HEK293 (cell line): ENCODE data around the gene TBC1D5.
A peak's percentile ranks its signal among the peaks of the same experiment; 100 is the strongest.
"Not testable (repeated sequence)": the region's sequence is repeated elsewhere in the genome, so short reads cannot be mapped to it uniquely, and the experiment has no call there.

Experiments
- CTCF ChIA-PET: fragments of 350-600 bp; formaldehyde crosslinking; extraction: SDS; loops from one replicate; lab custom pipeline; 2021; ENCODE audit warnings: antibody characterized with exemption; lab: Yijun Ruan, JAX
- POLR2A ChIA-PET: fragments of 300-600 bp; formaldehyde crosslinking; extraction: SDS; loops from one replicate; lab custom pipeline; 2020; ENCODE audit warnings: antibody characterized with exemption, inconsistent platforms; lab: Yijun Ruan, JAX
- H3K27ac ChIP-seq: fragments of 200-500 bp; sonication (Bioruptor generic); 2 replicates; pipeline ENCODE4 v1.5.1; 2014; ENCODE audit warnings: low read depth, low read length, control low read depth, inconsistent platforms; ENCODE audit errors: extremely low read depth
- H3K36me3 ChIP-seq, 2 experiments: fragments of 200-500 bp in 1 of 2; sonication (Bioruptor generic) in 1 of 2; 1 replicate in 1 of 2; 2 replicates in 1 of 2; pipeline ENCODE4 v1.5.1; 2014 to 2017; ENCODE audit warnings: inconsistent platforms in 2 of 2, low read length in 2 of 2; ENCODE audit not compliant: control insufficient read depth in 2 of 2, insufficient read depth in 1 of 2
- H3K4me1 ChIP-seq: fragments of 200-500 bp; sonication (Bioruptor generic); 2 replicates; pipeline ENCODE4 v1.5.1; 2014; ENCODE audit warnings: mild to moderate bottlenecking, low read length, inconsistent platforms; ENCODE audit not compliant: control insufficient read depth, insufficient read depth
- H3K4me3 ChIP-seq: 2 replicates; pipeline ENCODE4 v1.5.1; 2011; ENCODE audit warnings: low read depth, mild to moderate bottlenecking, control low read depth, low read length, moderate library complexity
- H3K9me3 ChIP-seq: fragments of 200-500 bp; sonication (Bioruptor generic); 2 replicates; pipeline ENCODE4 v1.5.1; 2014; ENCODE audit warnings: low read depth, low read length, inconsistent platforms; ENCODE audit not compliant: control insufficient read depth, insufficient read depth
- AEBP2 ChIP-seq: fragments of 450-650 bp; formaldehyde crosslinking; IDR thresholded peaks from 2 replicates; pipeline ENCODE4 v1.5.1; 2016; ENCODE audit warnings: missing biosample characterization, missing genetic modification characterization, borderline replicate concordance
- GLI2 ChIP-seq: fragments of 450-650 bp; formaldehyde crosslinking; IDR thresholded peaks from 2 replicates; pipeline ENCODE4; 2017; ENCODE audit warnings: missing biosample characterization, missing genetic modification characterization, low read depth, borderline replicate concordance
- MZF1 ChIP-seq: fragments of 450-650 bp; formaldehyde crosslinking; IDR thresholded peaks from 2 replicates; pipeline ENCODE4 v1.5.1; 2017; ENCODE audit warnings: missing biosample characterization, missing genetic modification characterization, borderline replicate concordance
- REPIN1 ChIP-seq: fragments of 450-650 bp; formaldehyde crosslinking; IDR thresholded peaks from 2 replicates; pipeline ENCODE4 v1.5.1; 2017; ENCODE audit warnings: missing biosample characterization, missing genetic modification characterization, low read depth
- SETDB1 ChIP-seq: IDR thresholded peaks from one replicate; pipeline ENCODE4 v1.6.1; 2017; ENCODE audit warnings: mild to moderate bottlenecking, low read length, moderate library complexity, mixed read lengths; ENCODE audit not compliant: insufficient read length
- ZBTB21 ChIP-seq: fragments of 450-650 bp; formaldehyde crosslinking; IDR thresholded peaks from 2 replicates; pipeline ENCODE4 v1.5.1; 2017; ENCODE audit warnings: missing biosample characterization, missing genetic modification characterization
- ZBTB6 ChIP-seq: fragments of 450-650 bp; formaldehyde crosslinking; IDR thresholded peaks from 2 replicates; pipeline ENCODE4 v1.5.1; 2017; ENCODE audit warnings: missing biosample characterization, missing genetic modification characterization
- ZFP3 ChIP-seq: fragments of 450-650 bp; formaldehyde crosslinking; IDR thresholded peaks from 2 replicates; pipeline ENCODE4 v1.5.1; 2016; ENCODE audit warnings: low read depth, missing biosample characterization, missing genetic modification characterization
- ZNF133 ChIP-seq: fragments of 450-650 bp; formaldehyde crosslinking; IDR thresholded peaks from 2 replicates; pipeline ENCODE4 v1.5.1; 2016; ENCODE audit warnings: missing biosample characterization, missing genetic modification characterization
- ZNF169 ChIP-seq: fragments of 450-650 bp; formaldehyde crosslinking; IDR thresholded peaks from 2 replicates; pipeline ENCODE4 v1.5.1; 2016; ENCODE audit warnings: missing biosample characterization, missing genetic modification characterization
- ZNF175 ChIP-seq: fragments of 450-650 bp; formaldehyde crosslinking; IDR thresholded peaks from 2 replicates; pipeline ENCODE4 v1.5.1; 2016; ENCODE audit warnings: missing biosample characterization, missing genetic modification characterization
- ZNF211 ChIP-seq: fragments of 450-650 bp; formaldehyde crosslinking; IDR thresholded peaks from 2 replicates; pipeline ENCODE4 v1.5.1; 2016; ENCODE audit warnings: low read depth, missing biosample characterization, missing genetic modification characterization
- ZNF223 ChIP-seq: fragments of 450-650 bp; formaldehyde crosslinking; IDR thresholded peaks from 2 replicates; pipeline ENCODE4 v1.5.1; 2016; ENCODE audit warnings: missing biosample characterization, missing genetic modification characterization
- ZNF549 ChIP-seq: fragments of 450-650 bp; IDR thresholded peaks from 2 replicates; pipeline ENCODE4 v1.5.1; 2018; ENCODE audit warnings: missing biosample characterization, missing genetic modification characterization, mild to moderate bottlenecking, inconsistent platforms, moderate library complexity
- TF ChIP-seq, protein P1 (sequence below): fragments of 450-650 bp; formaldehyde crosslinking; IDR thresholded peaks from 2 replicates; pipeline ENCODE4 v1.5.1; 2017; ENCODE audit warnings: missing biosample characterization, missing genetic modification characterization
- TF ChIP-seq, protein P2 (sequence below): fragments of 450-650 bp; formaldehyde crosslinking; IDR thresholded peaks from 2 replicates; pipeline ENCODE4 v1.5.1; 2016; ENCODE audit warnings: missing biosample characterization, missing genetic modification characterization
- TF ChIP-seq, protein P3 (sequence below): fragments of 450-650 bp; formaldehyde crosslinking; IDR thresholded peaks from 2 replicates; pipeline ENCODE4 v1.5.1; 2016; ENCODE audit warnings: missing biosample characterization, missing genetic modification characterization

The TBC1D5 gene

DNA sequence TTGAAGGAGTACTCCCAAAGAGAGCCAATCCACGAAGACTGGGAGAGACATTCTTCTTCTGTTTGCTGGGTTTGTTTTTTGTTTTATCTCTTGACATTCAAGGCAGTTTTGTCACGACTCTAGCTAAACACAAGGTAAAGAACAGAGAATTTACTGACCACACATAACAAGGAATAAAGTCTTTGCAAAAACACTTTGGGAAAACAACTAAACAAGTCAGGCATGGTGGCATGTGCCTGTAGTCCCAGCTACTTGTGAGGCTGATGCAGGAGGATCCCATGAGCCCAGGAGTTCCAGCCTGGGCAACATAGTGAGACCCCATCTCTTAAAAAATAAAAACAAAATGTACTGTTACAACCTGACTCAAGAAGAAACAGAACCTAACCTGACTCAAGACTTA is 28.0 kb downstream of the TBC1D5 start:
- no peak overlapping the region for H3K27ac ChIP-seq
- POLR2A ChIA-PET, result no interaction called here
- H3K4me3 ChIP-seq, result no peak overlapping the region
- no peaks in the 10 kb centered on the region for H3K4me1 ChIP-seq
- peaks cover 0 to 14% of the 10 kb centered on the region in 2 experiments; a peak in 2 of 3 replicates for H3K36me3 ChIP-seq
- H3K9me3 ChIP-seq, result no peaks in the 10 kb centered on the region
- CTCF ChIA-PET, result no interaction called here
- TF ChIP-seq SETDB1, result peak; percentile 39
- TF ChIP-seq ZNF211 (tag by site-specific recombination), result no peak
- no peak for TF ChIP-seq REPIN1
- no peak for TF ChIP-seq MZF1 (tag by site-specific recombination)
- no peak for TF ChIP-seq ZNF133
- peak; percentile 93; the same call in 1 of the 2 replicates for TF ChIP-seq ZNF175 (tag by site-specific recombination)
- no peak for TF ChIP-seq ZBTB6 (tag by site-specific recombination)

GRCh38 chr3:17709236-17709810 is 33.1 kb downstream of the TBC1D5 start:
- ChIA-PET POLR2A (interaction anchor here (1.0 kb wide), 1 partner anchor 24 kb away, joined by 3 read pairs; no protein-coding TSS in a partner anchor), CTCF (interaction anchor here (0.6 to 0.7 kb wide), 2 partner anchors 33 to 34 kb away, joined by 3 read pairs; partner anchors contain the start of gene TBC1D5)
- no peak overlapping the region for H3K27ac ChIP-seq
- H3K36me3 ChIP-seq, result peaks cover 0 to 4% of the 10 kb centered on the region in 2 experiments; a peak in 1 of 3 replicates
- TF ChIP-seq, protein P1, sequence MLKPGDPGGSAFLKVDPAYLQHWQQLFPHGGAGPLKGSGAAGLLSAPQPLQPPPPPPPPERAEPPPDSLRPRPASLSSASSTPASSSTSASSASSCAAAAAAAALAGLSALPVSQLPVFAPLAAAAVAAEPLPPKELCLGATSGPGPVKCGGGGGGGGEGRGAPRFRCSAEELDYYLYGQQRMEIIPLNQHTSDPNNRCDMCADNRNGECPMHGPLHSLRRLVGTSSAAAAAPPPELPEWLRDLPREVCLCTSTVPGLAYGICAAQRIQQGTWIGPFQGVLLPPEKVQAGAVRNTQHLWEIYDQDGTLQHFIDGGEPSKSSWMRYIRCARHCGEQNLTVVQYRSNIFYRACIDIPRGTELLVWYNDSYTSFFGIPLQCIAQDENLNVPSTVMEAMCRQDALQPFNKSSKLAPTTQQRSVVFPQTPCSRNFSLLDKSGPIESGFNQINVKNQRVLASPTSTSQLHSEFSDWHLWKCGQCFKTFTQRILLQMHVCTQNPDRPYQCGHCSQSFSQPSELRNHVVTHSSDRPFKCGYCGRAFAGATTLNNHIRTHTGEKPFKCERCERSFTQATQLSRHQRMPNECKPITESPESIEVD (tag by site-specific recombination), result peak; percentile 28; the same call in 1 of the 2 replicates
- TF ChIP-seq ZNF549 (tag by site-specific recombination) (peak; percentile 53; the same call in 1 of the 2 replicates), ZFP3 (tag by site-specific recombination) (no peak)
- no peaks in the 10 kb centered on the region for H3K4me1 ChIP-seq
- no peak overlapping the region for H3K4me3 ChIP-seq
- H3K9me3 ChIP-seq, result no peaks in the 10 kb centered on the region

DNA sequence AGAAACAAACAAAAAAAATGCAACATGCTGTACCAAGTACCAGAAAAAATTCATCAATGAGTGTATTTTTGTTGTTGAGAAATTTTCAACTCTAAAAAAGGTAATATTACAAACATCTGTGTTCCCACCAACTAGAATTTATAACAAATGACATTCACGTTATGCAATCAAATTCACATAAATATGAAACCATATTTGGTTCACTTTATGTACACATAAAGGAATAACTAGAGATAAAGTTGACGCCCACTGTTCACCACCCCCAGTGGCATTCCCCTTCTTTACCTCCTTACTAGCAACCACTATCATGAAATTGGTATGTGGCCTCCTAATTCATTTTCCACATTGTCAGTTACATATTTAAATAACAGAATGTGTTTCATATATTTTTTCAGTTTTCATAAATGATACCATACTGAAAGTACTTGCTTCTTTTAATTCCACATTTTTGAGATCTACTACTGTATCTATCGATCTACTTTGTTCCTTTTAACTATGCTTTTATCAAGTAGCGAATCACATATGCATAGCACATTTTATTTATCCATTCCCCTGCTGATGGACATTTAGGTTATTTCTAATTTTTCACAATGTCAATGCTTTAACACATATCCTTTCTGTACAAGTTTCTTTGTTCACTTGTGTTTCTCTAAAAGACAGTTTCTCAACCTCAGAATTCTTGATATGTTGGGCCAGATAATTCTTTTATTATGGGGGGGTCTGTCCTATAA is 34.5 kb downstream of the TBC1D5 start:
- CTCF ChIA-PET, result interaction anchor here (0.6 kb wide), 1 partner anchor 570 kb away, joined by 3 read pairs; no protein-coding TSS in a partner anchor
- H3K4me1 ChIP-seq, result no peaks in the 10 kb centered on the region
- no peak overlapping the region for H3K4me3 ChIP-seq
- POLR2A ChIA-PET, result no interaction called here
- H3K27ac ChIP-seq, result no peak overlapping the region
- no peaks in the 10 kb centered on the region for H3K9me3 ChIP-seq
- TF ChIP-seq GLI2 (tag by site-specific recombination), result no peak
- TF ChIP-seq ZNF169 (tag by site-specific recombination), result no peak
- TF ChIP-seq, protein P2, sequence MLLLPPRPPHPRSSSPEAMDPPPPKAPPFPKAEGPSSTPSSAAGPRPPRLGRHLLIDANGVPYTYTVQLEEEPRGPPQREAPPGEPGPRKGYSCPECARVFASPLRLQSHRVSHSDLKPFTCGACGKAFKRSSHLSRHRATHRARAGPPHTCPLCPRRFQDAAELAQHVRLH (tag by site-specific recombination), result no peak
- no peak for TF ChIP-seq ZBTB21
- TF ChIP-seq MZF1 (tag by site-specific recombination), result peak; percentile 96; the same call in 1 of the 2 replicates
- TF ChIP-seq, protein P3, sequence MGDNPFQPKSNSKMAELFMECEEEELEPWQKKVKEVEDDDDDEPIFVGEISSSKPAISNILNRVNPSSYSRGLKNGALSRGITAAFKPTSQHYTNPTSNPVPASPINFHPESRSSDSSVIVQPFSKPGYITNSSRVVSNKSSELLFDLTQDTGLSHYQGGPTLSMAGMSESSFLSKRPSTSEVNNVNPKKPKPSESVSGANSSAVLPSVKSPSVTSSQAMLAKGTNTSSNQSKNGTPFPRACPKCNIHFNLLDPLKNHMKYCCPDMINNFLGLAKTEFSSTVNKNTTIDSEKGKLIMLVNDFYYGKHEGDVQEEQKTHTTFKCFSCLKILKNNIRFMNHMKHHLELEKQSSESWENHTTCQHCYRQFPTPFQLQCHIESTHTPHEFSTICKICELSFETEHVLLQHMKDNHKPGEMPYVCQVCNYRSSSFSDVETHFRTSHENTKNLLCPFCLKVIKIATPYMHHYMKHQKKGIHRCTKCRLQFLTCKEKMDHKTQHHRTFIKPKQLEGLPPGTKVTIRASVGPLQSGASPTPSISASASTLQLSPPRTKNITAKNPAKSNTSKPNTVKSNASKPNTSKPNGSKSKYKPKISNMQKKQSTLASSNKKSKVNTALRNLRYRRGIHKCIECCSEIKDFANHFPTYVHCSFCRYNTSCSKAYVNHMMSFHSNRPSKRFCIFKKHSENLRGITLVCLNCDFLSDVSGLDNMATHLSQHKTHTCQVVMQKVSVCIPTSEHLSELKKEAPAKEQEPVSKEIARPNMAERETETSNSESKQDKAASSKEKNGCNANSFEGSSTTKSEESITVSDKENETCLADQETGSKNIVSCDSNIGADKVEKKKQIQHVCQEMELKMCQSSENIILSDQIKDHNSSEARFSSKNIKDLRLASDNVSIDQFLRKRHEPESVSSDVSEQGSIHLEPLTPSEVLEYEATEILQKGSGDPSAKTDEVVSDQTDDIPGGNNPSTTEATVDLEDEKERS, result no peak
- no peak for TF ChIP-seq ZNF223 (tag by site-specific recombination)
- TF ChIP-seq AEBP2 (tag by site-specific recombination), result no peak
- H3K36me3 ChIP-seq, result no peaks in the 10 kb centered on the region

DNA sequence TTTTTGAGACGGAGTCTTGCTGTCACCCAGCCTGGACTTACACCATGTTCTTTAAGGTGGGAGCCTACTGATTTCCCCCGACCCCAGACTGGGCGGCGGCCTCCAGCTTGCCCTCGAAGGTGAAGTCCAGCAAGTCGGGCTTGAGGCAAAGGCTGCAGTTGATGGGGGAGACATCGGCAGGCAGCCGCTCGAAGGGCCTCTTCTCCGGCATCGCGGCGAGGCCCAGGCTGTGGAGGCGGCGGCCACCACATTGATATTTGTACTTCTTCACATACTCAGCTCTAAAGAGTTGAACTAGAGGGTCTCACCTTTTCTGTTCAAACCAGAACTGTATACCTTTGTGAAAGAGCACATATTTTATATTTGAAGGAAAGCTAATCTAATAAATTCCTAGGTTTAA is 36.4 kb downstream of the TBC1D5 start:
- POLR2A ChIA-PET, H3K36me3 ChIP-seq, H3K9me3 ChIP-seq, H3K4me3 ChIP-seq, CTCF ChIA-PET, H3K27ac ChIP-seq, H3K4me1 ChIP-seq: not testable (repeated sequence)
